ENCODE results near the gene SLC22A23.
"Not testable (repeated sequence)": the region's sequence is repeated elsewhere in the genome, so short reads cannot be mapped to it uniquely, and the experiment has no call there.

Gene SLC22A23

DNA sequence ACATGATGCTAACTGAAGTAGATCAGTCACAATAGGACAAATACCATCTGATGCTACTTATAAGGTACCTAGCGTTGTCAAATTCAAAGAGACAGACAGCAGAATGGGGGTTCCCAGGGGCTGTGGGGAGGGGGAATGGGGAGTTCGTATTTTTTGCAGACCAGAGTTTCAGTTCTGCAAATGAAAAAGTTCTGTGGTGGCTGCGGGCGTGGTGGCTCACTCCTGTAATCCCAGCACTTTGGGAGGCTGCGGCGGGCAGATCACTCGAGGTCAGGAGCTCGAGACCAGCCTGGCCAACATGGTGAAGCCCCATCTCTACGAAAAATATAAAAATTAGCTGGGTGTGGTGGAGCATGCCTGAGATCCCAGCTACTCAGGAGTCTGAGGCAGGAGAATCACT lies 68.1 kb downstream of the SLC22A23 start:
- Histone ChIP-seq H3K4me1 (ENCODE audit: control insufficient read depth in 1 of 2, insufficient read depth in 2 of 2, low read length in 2 of 2) (peaks cover 40 to 65% of the 10 kb centered on the region in 2 donors), H3K27ac (ENCODE audit: low read depth, low read length) (no peak overlapping the region), H3K27me3 (ENCODE audit: control insufficient read depth in 1 of 2, insufficient read depth in 2 of 2, low read length in 2 of 2) (no peaks in the 10 kb centered on the region), H3K4me3 (ENCODE audit: low read depth in 1 of 2, low read length in 2 of 2) (no peak overlapping the region), H3K9ac (ENCODE audit: low read depth in 1 of 2, low read length in 2 of 2) (no peak overlapping the region), H3K36me3 (ENCODE audit: control insufficient read depth in 1 of 2, insufficient read depth in 2 of 2, low read length in 2 of 2) (peaks cover 10 to 18% of the 10 kb centered on the region in 2 donors), H3K9me3 (ENCODE audit: control insufficient read depth in 1 of 2, low read length in 2 of 2) (no peaks in the 10 kb centered on the region)

DNA sequence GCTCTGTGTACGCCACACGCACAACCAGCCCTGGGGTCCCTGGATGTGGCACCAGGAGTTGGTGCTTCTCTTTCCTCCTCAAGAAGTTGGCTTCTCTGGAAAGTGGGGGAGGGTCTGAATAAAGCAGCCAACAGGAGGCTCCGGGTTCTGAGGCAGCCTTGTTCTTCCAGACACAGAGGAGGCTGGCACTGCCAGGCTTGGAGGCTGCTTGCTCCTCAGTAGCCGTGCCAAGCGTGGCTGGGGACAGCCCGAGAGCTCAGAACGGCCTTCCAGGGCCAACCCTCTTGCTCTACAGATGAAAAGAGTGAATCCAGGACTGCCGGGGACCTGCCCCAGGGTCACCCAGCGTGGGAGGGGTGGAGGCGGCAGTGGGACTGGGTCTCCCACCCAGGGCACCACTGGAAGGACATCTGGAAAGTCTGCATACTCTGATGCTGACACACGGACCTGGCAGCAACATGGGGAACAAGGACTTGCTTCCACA lies 70.4 kb downstream of the SLC22A23 start:
- Histone ChIP-seq H3K27ac (ENCODE audit: low read depth, low read length) (no peak overlapping the region), H3K9me3 (ENCODE audit: control insufficient read depth in 1 of 2, low read length in 2 of 2) (no peaks in the 10 kb centered on the region), H3K36me3 (ENCODE audit: control insufficient read depth in 1 of 2, insufficient read depth in 2 of 2, low read length in 2 of 2) (peaks cover 7 to 14% of the 10 kb centered on the region in 2 donors), H3K9ac (ENCODE audit: low read depth in 1 of 2, low read length in 2 of 2) (no peak overlapping the region), H3K4me3 (ENCODE audit: low read depth in 1 of 2, low read length in 2 of 2) (no peak overlapping the region), H3K4me1 (ENCODE audit: control insufficient read depth in 1 of 2, insufficient read depth in 2 of 2, low read length in 2 of 2) (peaks cover 31 to 67% of the 10 kb centered on the region in 2 donors), H3K27me3 (ENCODE audit: control insufficient read depth in 1 of 2, insufficient read depth in 2 of 2, low read length in 2 of 2) (no peaks in the 10 kb centered on the region)

DNA sequence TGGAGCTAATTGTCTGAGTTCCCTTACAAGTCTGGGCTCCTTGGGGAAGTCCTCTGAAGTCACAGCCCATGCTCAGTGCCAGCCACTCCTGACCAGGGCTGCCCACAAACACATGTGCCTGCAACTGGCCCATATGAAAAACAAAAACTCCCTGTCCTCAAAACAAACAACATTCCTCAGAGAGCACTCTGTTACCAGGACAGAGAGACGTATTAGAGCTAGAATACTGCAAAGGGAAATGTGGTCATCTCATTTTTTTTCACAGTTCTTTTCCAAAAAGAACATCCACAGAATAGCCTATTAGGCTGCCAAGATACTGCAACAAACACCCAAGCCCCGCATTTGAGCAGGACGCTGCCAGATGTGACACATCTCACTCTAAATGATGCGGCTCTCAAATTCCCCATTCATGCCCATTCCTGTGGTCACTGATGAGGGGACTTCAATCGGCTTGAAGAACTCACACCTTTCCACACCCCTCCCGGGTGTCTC lies 71.1 kb downstream of the SLC22A23 start:
- H3K36me3 ChIP-seq (ENCODE audit: control insufficient read depth in 1 of 2, insufficient read depth in 2 of 2, low read length in 2 of 2) = peaks cover 7 to 14% of the 10 kb centered on the region in 2 donors
- H3K9ac ChIP-seq (ENCODE audit: low read depth in 1 of 2, low read length in 2 of 2) = no peak overlapping the region
- peaks cover 38 to 67% of the 10 kb centered on the region in 2 donors for H3K4me1 ChIP-seq (ENCODE audit: control insufficient read depth in 1 of 2, insufficient read depth in 2 of 2, low read length in 2 of 2)
- H3K27ac ChIP-seq (ENCODE audit: low read depth, low read length) = no peak overlapping the region
- H3K27me3 ChIP-seq (ENCODE audit: control insufficient read depth in 1 of 2, insufficient read depth in 2 of 2, low read length in 2 of 2) = no peaks in the 10 kb centered on the region
- no peak overlapping the region for H3K4me3 ChIP-seq (ENCODE audit: low read depth in 1 of 2, low read length in 2 of 2)
- no peaks in the 10 kb centered on the region for H3K9me3 ChIP-seq (ENCODE audit: control insufficient read depth in 1 of 2, low read length in 2 of 2)

DNA sequence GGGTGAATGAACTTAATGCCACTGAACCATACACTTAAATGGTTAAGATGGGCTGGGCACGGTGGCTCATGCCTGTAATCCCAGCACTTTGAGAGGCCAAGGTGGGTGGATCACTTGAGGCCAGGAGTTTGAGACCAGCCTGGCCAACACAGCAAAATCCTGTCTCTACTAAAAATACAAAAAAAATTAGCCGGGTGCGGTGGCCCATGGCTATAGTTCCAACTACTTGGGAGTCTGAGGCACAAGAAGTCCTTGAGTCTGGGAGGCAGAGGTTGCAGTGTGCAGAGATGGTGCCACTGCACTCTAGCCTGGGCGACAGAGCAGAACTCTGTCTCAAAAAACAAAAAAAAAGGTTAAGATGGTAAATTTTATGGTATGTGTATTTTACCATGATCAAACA lies 71.7 kb downstream of the SLC22A23 start:
- peaks cover 39 to 67% of the 10 kb centered on the region in 2 donors for H3K4me1 ChIP-seq (ENCODE audit: control insufficient read depth in 1 of 2, insufficient read depth in 2 of 2, low read length in 2 of 2)

DNA sequence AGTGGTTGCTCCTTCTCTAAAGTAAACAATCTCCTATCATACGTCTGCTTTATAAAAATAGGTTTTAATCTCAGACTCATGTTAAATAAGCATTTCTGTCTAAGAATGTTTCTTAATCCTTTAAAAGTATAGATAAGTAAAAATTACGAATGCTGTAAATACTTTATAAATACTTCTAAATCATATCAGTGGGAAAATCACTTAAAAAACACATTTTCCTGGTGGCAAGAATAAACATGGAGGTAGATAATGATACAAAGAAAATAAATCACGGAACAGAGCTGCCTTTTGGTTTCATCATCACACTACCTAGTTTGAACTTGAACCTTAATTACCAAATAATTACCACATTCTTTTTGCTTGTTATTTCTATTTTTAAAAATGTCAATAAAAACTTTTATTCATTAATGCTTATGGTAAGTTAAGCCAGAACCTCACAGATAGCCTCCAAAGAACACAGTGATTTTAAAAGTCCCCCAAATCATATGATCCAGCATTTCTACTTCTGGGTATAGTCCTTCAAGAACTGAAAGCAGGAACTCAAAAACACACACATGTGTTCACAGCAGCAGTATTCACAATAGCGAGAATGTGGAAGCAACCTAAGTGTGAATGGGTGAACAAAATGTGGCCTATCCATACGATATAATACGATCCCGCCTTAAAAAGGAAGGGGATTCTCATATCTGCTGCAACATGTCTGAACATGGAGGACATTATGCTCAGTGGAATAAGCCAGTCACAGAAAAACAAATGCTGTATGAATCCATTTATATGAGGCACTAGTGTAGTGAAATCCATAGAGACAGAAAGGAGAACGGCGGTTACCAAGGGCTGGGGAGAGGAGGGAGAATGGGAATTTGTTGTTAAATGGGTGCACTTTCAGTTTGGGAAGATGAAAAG lies 72.4 kb downstream of the SLC22A23 start:
- H3K4me1 ChIP-seq (ENCODE audit: control insufficient read depth in 1 of 2, insufficient read depth in 2 of 2, low read length in 2 of 2) = peaks cover 42 to 69% of the 10 kb centered on the region in 2 donors
- no peak overlapping the region for H3K4me3 ChIP-seq (ENCODE audit: low read depth in 1 of 2, low read length in 2 of 2)
- no peaks in the 10 kb centered on the region for H3K9me3 ChIP-seq (ENCODE audit: control insufficient read depth in 1 of 2, low read length in 2 of 2)
- H3K27ac ChIP-seq (ENCODE audit: low read depth, low read length) = peak overlapping the region; percentile 1
- H3K9ac ChIP-seq (ENCODE audit: low read depth in 1 of 2, low read length in 2 of 2) = no peak overlapping the region
- H3K36me3 ChIP-seq (ENCODE audit: control insufficient read depth in 1 of 2, insufficient read depth in 2 of 2, low read length in 2 of 2) = peaks cover 7 to 9% of the 10 kb centered on the region in 2 donors
- no peaks in the 10 kb centered on the region for H3K27me3 ChIP-seq (ENCODE audit: control insufficient read depth in 1 of 2, insufficient read depth in 2 of 2, low read length in 2 of 2)

More for the DNA sequence above, 71.7 kb downstream of the SLC22A23 start:
- not testable (repeated sequence) for H3K9ac ChIP-seq (ENCODE audit: low read depth in 1 of 2, low read length in 2 of 2); H3K27ac ChIP-seq (ENCODE audit: low read depth, low read length); H3K4me3 ChIP-seq (ENCODE audit: low read depth in 1 of 2, low read length in 2 of 2); H3K9me3 ChIP-seq (ENCODE audit: control insufficient read depth in 1 of 2, low read length in 2 of 2); H3K27me3 ChIP-seq (ENCODE audit: control insufficient read depth in 1 of 2, insufficient read depth in 2 of 2, low read length in 2 of 2)
- H3K36me3 ChIP-seq (ENCODE audit: control insufficient read depth in 1 of 2, insufficient read depth in 2 of 2, low read length in 2 of 2) = peaks cover 7 to 14% of the 10 kb centered on the region in 2 donors

DNA sequence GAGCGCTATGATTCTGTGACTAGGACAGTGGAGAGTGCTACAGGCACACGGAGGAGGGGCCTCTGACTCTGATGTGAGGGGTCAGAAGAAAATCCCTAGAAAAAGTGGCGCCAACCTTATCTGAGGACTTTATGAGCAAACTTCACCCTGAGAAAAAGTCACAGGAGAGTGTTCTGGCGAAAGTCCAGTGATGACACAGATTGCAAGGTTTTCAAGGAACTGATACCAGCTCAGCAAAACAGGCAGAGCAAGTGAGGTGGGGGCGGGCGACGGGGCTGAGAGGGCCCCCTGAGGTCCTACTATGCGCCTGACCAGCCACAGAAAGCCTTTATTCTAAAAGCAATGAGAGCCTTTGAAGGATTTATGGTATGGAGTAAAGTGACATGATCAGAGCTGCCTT lies 73.3 kb downstream of the SLC22A23 start:
- Histone ChIP-seq H3K27me3 (ENCODE audit: control insufficient read depth in 1 of 2, insufficient read depth in 2 of 2, low read length in 2 of 2) (no peaks in the 10 kb centered on the region), H3K27ac (ENCODE audit: low read depth, low read length) (no peak overlapping the region), H3K4me3 (ENCODE audit: low read depth in 1 of 2, low read length in 2 of 2) (no peak overlapping the region), H3K4me1 (ENCODE audit: control insufficient read depth in 1 of 2, insufficient read depth in 2 of 2, low read length in 2 of 2) (peaks cover 42 to 69% of the 10 kb centered on the region in 2 donors), H3K9ac (ENCODE audit: low read depth in 1 of 2, low read length in 2 of 2) (peak overlapping the region in 1 of 2 donors; percentile 1), H3K9me3 (ENCODE audit: control insufficient read depth in 1 of 2, low read length in 2 of 2) (no peaks in the 10 kb centered on the region), H3K36me3 (ENCODE audit: control insufficient read depth in 1 of 2, insufficient read depth in 2 of 2, low read length in 2 of 2) (peaks cover 6 to 10% of the 10 kb centered on the region in 2 donors)

DNA sequence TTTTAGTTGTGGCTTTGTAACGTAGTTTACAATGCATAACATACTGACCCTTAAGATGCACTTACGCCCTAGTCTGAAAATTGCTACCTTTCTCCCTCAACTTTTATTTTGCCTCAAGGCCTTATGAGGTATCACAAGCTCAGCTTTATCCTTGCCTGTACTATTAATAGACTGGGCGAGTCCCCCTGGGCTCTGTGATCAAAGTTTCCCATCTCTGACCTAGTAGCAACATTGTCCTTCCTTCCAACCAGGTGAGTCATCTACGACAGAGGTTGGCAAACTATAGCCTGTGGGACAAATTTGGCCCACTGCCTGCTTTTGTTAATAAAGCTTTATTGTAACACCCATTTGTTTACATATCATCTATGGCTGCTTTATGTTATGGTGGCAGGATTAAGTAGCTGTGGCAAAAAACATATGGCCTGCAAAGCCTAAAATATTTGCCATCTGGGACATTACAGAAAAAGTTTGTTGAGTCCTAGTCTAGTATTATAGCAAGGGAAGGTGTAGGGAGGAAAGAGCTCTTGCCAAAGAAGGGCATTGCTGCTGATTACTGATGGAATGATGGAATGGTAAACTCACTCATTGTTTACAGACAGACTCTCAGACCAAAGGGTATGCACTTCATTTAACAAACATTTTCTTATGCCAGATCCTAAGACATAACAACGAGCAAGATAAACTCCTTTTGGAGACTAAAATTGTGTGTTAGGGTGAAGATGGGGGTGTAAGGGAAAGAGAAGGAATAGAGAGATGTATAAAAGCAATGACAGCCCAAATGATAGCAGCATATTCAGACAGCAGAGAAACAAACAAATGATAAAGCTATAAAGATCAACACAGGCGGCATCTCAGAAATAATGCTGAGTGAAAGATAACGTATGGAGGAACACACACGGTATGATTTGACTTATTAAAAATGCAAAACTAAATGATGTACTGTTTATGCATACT lies 74.2 kb downstream of the SLC22A23 start:
- Histone ChIP-seq H3K27me3 (ENCODE audit: control insufficient read depth in 1 of 2, insufficient read depth in 2 of 2, low read length in 2 of 2) (no peaks in the 10 kb centered on the region), H3K4me1 (ENCODE audit: control insufficient read depth in 1 of 2, insufficient read depth in 2 of 2, low read length in 2 of 2) (peaks cover 45 to 73% of the 10 kb centered on the region in 2 donors), H3K27ac (ENCODE audit: low read depth, low read length) (no peak overlapping the region), H3K36me3 (ENCODE audit: control insufficient read depth in 1 of 2, insufficient read depth in 2 of 2, low read length in 2 of 2) (peaks cover 10 to 11% of the 10 kb centered on the region in 2 donors), H3K9me3 (ENCODE audit: control insufficient read depth in 1 of 2, low read length in 2 of 2) (no peaks in the 10 kb centered on the region), H3K9ac (ENCODE audit: low read depth in 1 of 2, low read length in 2 of 2) (peak overlapping the region in 1 of 2 donors; percentile 40), H3K4me3 (ENCODE audit: low read depth in 1 of 2, low read length in 2 of 2) (peak overlapping the region in 1 of 2 donors; percentile 16)

DNA sequence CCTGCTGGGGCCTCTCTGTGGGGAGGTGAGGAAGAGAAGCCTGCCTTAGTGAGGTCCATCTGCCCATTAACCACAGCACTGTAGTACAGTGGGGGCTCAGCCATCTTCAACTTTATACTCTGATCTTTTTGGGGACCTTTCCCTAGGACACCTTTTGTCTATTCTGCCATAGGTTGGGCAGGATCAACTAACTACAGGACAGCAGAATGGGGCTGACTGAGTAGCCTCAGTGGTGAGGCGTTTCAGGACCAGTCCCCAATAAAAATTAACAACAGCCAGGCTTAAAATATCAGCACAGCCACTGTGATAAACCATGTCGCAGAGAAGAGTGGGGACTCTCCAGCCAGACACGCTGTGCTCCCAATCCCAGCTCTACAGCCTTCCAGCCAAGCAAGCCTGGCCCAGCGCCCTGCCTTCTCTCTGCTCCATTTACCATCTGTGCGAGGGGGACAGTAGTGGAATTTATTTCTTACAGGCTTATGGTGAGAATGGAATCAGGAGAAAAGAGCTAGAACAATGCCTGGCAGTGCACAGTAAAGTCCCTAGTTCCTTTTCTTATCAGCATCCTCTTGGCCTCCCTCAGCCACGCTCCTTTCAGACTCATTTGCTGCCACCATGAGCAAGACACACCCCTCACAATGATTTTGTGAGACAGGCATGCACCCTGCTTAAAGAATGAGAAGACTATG lies 75.5 kb downstream of the SLC22A23 start:
- H3K9ac ChIP-seq (ENCODE audit: low read depth in 1 of 2, low read length in 2 of 2) = peak overlapping the region in 1 of 2 donors; percentile 39
- no peaks in the 10 kb centered on the region for H3K9me3 ChIP-seq (ENCODE audit: control insufficient read depth in 1 of 2, low read length in 2 of 2)
- H3K4me3 ChIP-seq (ENCODE audit: low read depth in 1 of 2, low read length in 2 of 2) = peak overlapping the region in 1 of 2 donors; percentile 30
- H3K4me1 ChIP-seq (ENCODE audit: control insufficient read depth in 1 of 2, insufficient read depth in 2 of 2, low read length in 2 of 2) = peaks cover 50 to 68% of the 10 kb centered on the region in 2 donors
- peaks cover 5 to 10% of the 10 kb centered on the region in 2 donors for H3K36me3 ChIP-seq (ENCODE audit: control insufficient read depth in 1 of 2, insufficient read depth in 2 of 2, low read length in 2 of 2)
- H3K27ac ChIP-seq (ENCODE audit: low read depth, low read length) = peak overlapping the region; percentile 21
- H3K27me3 ChIP-seq (ENCODE audit: control insufficient read depth in 1 of 2, insufficient read depth in 2 of 2, low read length in 2 of 2) = no peaks in the 10 kb centered on the region
